ENCODE measurements around the gene SIX4. TPM values are rescaled to one million over a fixed set of nuclear protein-coding genes. Genes with fewer than 3 reads are reported as not detected.

SIX4 gene
- total RNA-seq, 2 experiments from 2014 or later, result not detected

DNA sequence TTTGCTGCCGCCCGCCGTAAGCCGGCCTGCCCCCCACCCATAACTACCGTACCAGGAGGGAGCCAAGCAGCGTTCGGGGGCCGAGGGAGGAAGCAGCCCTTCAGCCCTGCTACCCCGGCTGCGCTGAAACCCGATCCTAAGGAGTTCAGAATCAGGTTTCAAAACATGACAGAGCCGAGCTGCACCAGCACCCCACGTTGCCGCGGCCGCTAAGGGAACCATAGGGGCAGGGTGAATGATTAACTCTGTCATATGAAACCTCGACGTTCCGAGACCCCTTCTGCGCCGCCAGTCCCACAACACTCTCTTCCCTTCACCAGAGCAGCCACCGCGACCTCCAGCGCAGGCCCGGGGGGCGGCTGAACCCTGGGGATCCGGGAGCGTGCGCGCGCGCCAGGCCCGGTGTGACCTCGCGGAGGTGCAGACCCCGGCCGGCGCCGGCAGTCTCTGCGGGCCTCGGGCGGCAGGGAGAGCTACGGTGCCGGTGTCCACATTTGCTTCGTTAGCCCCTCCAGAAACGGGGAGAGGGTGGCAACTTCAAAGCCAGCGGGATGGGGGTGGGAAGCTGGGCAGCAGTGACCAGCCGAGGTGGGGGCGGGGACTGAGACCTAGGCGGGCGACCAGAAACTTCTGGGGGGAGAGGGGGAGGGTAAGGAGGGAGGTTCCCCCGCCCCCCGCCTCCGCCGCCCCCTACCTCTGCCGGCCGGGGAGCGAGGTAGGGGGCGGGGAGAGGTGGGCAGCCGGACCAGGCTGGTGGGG is 1.6 kb downstream of the SIX4 start:
- Histone ChIP-seq H3K36me3 (ENCODE audit: insufficient read depth, low read length) (no peaks in the 10 kb centered on the region), H3K9me3 (ENCODE audit: control insufficient read depth in 1 of 2, insufficient read depth in 1 of 2, low read length in 2 of 2) (peaks cover 0 to 24% of the 10 kb centered on the region in 2 experiments), H3K27ac (ENCODE audit: low read depth in 1 of 2, low read length in 2 of 2) (no peak overlapping the region), H3K4me3 (ENCODE audit: low read length) (peak overlapping the region; percentile 62), H3K4me1 (ENCODE audit: insufficient read depth, low read length) (peaks cover 35% of the 10 kb centered on the region), H3K27me3 (ENCODE audit: control insufficient read depth in 1 of 2, insufficient read depth in 2 of 2, low read length in 2 of 2) (peaks cover 63 to 84% of the 10 kb centered on the region in 2 experiments)
- ATAC-seq (ENCODE audit: poor library complexity) (no peak), DNase-seq (peak in 6 of 14 experiments; percentile 1 to 41 (median 18))
- Mint-ChIP-seq H3K27me3 (peaks cover 85% of the 10 kb centered on the region), H3K27ac (no peak overlapping the region), H3K36me3 (ENCODE audit: low read depth) (no peaks in the 10 kb centered on the region), H3K4me3 (peak overlapping the region; percentile 90), H3K4me1 (ENCODE audit: low read depth) (peaks cover 29% of the 10 kb centered on the region), H3K9me3 (no peaks in the 10 kb centered on the region)
- ChIA-PET POLR2A (interaction anchor here (0.6 to 2.7 kb wide), 2 partner anchors 11 to 553 kb away, joined by 3 to 9 read pairs; no protein-coding TSS in a partner anchor), CTCF (interaction anchor here (1.3 to 1.4 kb wide), 2 partner anchors 15 to 40 kb away, joined by 3 to 4 read pairs; no protein-coding TSS in a partner anchor)
- intact Hi-C loops (cut with DNase I, micrococcal nuclease), result no loop called here
- TF ChIP-seq, protein P1, sequence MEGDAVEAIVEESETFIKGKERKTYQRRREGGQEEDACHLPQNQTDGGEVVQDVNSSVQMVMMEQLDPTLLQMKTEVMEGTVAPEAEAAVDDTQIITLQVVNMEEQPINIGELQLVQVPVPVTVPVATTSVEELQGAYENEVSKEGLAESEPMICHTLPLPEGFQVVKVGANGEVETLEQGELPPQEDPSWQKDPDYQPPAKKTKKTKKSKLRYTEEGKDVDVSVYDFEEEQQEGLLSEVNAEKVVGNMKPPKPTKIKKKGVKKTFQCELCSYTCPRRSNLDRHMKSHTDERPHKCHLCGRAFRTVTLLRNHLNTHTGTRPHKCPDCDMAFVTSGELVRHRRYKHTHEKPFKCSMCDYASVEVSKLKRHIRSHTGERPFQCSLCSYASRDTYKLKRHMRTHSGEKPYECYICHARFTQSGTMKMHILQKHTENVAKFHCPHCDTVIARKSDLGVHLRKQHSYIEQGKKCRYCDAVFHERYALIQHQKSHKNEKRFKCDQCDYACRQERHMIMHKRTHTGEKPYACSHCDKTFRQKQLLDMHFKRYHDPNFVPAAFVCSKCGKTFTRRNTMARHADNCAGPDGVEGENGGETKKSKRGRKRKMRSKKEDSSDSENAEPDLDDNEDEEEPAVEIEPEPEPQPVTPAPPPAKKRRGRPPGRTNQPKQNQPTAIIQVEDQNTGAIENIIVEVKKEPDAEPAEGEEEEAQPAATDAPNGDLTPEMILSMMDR (IDR thresholded peaks at IDR 0.05), result no peak

DNA sequence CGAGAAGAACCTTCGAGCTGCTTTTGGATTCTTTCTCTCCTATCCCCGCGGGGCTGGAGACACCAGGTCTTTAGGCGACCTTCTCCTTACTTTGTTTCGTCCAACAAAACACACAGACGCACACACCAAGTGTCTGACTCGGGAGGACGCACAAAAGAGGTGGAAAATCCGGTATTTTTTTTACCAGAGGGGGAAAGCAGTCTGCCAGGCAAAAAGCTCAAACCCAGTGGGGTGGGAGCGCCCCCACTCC is 2.1 kb downstream of the SIX4 start:
- no peak for DNase-seq
- Mint-ChIP-seq H3K27me3 (peaks cover 80% of the 10 kb centered on the region), H3K9me3 (no peaks in the 10 kb centered on the region), H3K27ac (no peak overlapping the region), H3K4me1 (ENCODE audit: low read depth) (peaks cover 29% of the 10 kb centered on the region), H3K36me3 (ENCODE audit: low read depth) (no peaks in the 10 kb centered on the region), H3K4me3 (peak overlapping the region; percentile 89)
- Histone ChIP-seq H3K4me3 (ENCODE audit: low read length) (peak overlapping the region; percentile 62), H3K4me1 (ENCODE audit: insufficient read depth, low read length) (peaks cover 35% of the 10 kb centered on the region), H3K36me3 (ENCODE audit: insufficient read depth, low read length) (no peaks in the 10 kb centered on the region), H3K27ac (ENCODE audit: low read depth in 1 of 2, low read length in 2 of 2) (no peak overlapping the region), H3K9me3 (ENCODE audit: control insufficient read depth in 1 of 2, insufficient read depth in 1 of 2, low read length in 2 of 2) (peaks cover 0 to 24% of the 10 kb centered on the region in 2 experiments), H3K27me3 (ENCODE audit: control insufficient read depth in 1 of 2, insufficient read depth in 2 of 2, low read length in 2 of 2) (peaks cover 58 to 79% of the 10 kb centered on the region in 2 experiments)
- ChIA-PET CTCF (interaction anchor here (1.4 kb wide), 1 partner anchor 15 kb away, joined by 4 read pairs; no protein-coding TSS in a partner anchor), POLR2A (interaction anchor here (2.7 kb wide), 1 partner anchor 11 kb away, joined by 9 read pairs; no protein-coding TSS in a partner anchor)
- TF ChIP-seq, protein P1 (IDR thresholded peaks at IDR 0.05), result no peak
- intact Hi-C loops (cut with DNase I, micrococcal nuclease), result no loop called here
- ATAC-seq (ENCODE audit: poor library complexity), result no peak

DNA sequence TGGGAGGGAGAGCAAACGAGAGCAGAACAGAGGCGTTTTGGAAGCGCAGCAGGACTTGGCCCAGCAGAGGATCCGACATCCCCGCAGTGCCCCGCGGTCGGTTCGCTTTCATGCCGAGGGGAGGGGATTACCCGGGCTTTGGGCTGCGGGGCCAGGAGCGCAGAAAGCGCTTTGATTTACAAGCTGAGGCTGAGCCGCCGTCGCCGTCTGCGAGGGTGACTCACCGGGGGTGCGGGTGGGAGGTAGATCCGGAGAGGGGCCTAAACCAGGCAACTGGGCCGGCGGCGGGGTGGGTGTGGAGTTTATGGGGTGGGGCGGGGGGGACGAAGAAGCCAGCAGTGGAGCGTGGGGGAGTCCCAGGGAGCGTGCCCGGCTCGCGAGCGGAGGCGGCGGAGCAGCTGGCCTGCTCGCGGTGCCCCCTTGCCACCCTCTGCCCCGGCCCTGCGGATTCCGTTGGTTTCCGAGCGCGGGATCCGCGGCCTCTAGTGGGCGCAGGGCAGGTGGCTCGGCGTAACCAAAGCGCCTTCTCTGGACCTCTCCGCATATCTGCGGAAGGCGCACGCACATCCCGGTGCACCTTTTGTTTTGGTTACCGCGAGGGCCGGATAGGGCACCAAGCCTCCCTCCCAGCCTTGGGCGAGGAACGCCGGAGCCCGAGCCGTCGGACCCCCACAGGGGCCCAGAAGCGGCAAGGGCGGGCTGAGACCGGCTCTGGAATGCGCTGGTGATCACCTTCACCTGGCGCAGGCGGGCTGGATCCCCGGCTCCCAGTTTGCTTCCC is 2.6 kb downstream of the SIX4 start:
- CTCF ChIA-PET, result interaction anchor here (0.5 to 1.4 kb wide), 3 partner anchors 12 to 16 kb away, joined by 3 to 4 read pairs (median 4); partner anchors contain the start of gene MNAT1
- H3K4me1 ChIP-seq (ENCODE audit: insufficient read depth, low read length), result peaks cover 35% of the 10 kb centered on the region
- H3K4me3 ChIP-seq (ENCODE audit: low read length), result peak overlapping the region; percentile 62
- peaks cover 55 to 76% of the 10 kb centered on the region in 2 experiments for H3K27me3 ChIP-seq (ENCODE audit: control insufficient read depth in 1 of 2, insufficient read depth in 2 of 2, low read length in 2 of 2)
- Mint-ChIP-seq H3K36me3 (ENCODE audit: low read depth) (no peaks in the 10 kb centered on the region), H3K27ac (no peak overlapping the region), H3K4me3 (peak overlapping the region; percentile 89), H3K4me1 (ENCODE audit: low read depth) (peaks cover 29% of the 10 kb centered on the region), H3K9me3 (no peaks in the 10 kb centered on the region), H3K27me3 (peaks cover 75% of the 10 kb centered on the region)
- no peak overlapping the region for H3K27ac ChIP-seq (ENCODE audit: low read depth in 1 of 2, low read length in 2 of 2)
- peaks cover 0 to 24% of the 10 kb centered on the region in 2 experiments for H3K9me3 ChIP-seq (ENCODE audit: control insufficient read depth in 1 of 2, insufficient read depth in 1 of 2, low read length in 2 of 2)
- POLR2A ChIA-PET, result interaction anchor here (2.7 kb wide), 1 partner anchor 12 kb away, joined by 9 read pairs; no protein-coding TSS in a partner anchor
- DNase-seq (peak in 11 of 14 experiments; percentile 10 to 78 (median 44)), ATAC-seq (ENCODE audit: poor library complexity) (peak; percentile 58)
- TF ChIP-seq, protein P1 (IDR thresholded peaks at IDR 0.05), result no peak
- no peaks in the 10 kb centered on the region for H3K36me3 ChIP-seq (ENCODE audit: insufficient read depth, low read length)
- intact Hi-C loops (cut with DNase I, micrococcal nuclease), result no loop called here

Measured in CD4-positive, alpha-beta T cell (primary cell).